A549 (cell line): Measurements from ENCODE around the gene PODN. TPM values are rescaled to one million over a fixed set of nuclear protein-coding genes. Genes with fewer than 3 reads are reported as not detected.

Experiments used
- ATAC-seq, 2 experiments: fragments of 200-7000 bp in 1 of 2; fragments of >200 bp in 1 of 2; cut with Nextera tagmentation in 1 of 2; cut with Tn5 transposase in 1 of 2; 3 replicates each; pipeline versions ENCODE4 v1.8.0 to v1.9.1; 2018 to 2020; ENCODE audit warnings: mild to moderate bottlenecking in 1 of 2, moderate library complexity in 1 of 2
- CTCF ChIA-PET: fragments of 300-600 bp; sonication (Branson Sonifier 250); formaldehyde crosslinking; extraction: SDS; loops from one replicate; lab custom pipeline; 2021; ENCODE audit warnings: antibody characterized with exemption, inconsistent platforms; lab: Yijun Ruan, JAX
- POLR2A ChIA-PET: fragments of 350-600 bp; formaldehyde crosslinking; extraction: SDS; loops from one replicate; lab custom pipeline; 2021; ENCODE audit warnings: antibody characterized with exemption, inconsistent platforms; lab: Yijun Ruan, JAX
- DNase-seq, 2 experiments: peaks; one replicate each; pipeline versions ENCODE4 v3.0.0 to v3.0.0-alpha.2; 2011 to 2016; ENCODE audit warnings: low read depth in 1 of 2, low spot score in 1 of 2
- FAIRE-seq: peaks from 2 replicates; lab custom pipeline; 2011; peaks lifted over from hg19 to GRCh38; lab: Jason Lieb, UNC
- H3K27ac ChIP-seq, 2 experiments: fragments of >200 bp; sonication (Bioruptor Twin); formaldehyde crosslinking; 3 replicates each; pipeline ENCODE4 v1.5.1; 2016 to 2017
- H3K4me1 ChIP-seq: fragments of >200 bp; sonication (Bioruptor Twin); formaldehyde crosslinking; 3 replicates; pipeline ENCODE4 v1.6.1; 2016
- H3K4me2 ChIP-seq: fragments of >200 bp; sonication (Bioruptor Twin); formaldehyde crosslinking; 3 replicates; pipeline ENCODE4 v1.6.1; 2016
- H3K4me3 ChIP-seq: fragments of >200 bp; sonication (Bioruptor Twin); formaldehyde crosslinking; 3 replicates; pipeline ENCODE4 v1.5.1; 2016
- H3K9me3 ChIP-seq: fragments of >200 bp; sonication (Bioruptor Twin); formaldehyde crosslinking; 3 replicates; pipeline ENCODE4 v1.6.1; 2016
- CHD4 ChIP-seq: fragments of 200-600 bp; sonication (generic); IDR thresholded peaks from 2 replicates; pipeline ENCODE4 v1.6.1; 2016; ENCODE audit warnings: antibody characterized with exemption, mild to moderate bottlenecking, borderline replicate concordance
- EP300 ChIP-seq, 2 experiments: fragments of >200 bp; sonication (Bioruptor Twin); formaldehyde crosslinking; IDR thresholded peaks; 2 replicates in 1 of 2; 3 replicates in 1 of 2; pipeline ENCODE4 v1.6.1; 2016 to 2017
- FOSB ChIP-seq: fragments of 250-450 bp; sonication (Bioruptor Pico); IDR thresholded peaks from 2 replicates; pipeline ENCODE4 v1.5.0; 2020; ENCODE audit warnings: mild to moderate bottlenecking, moderate library complexity
- FOXS1 ChIP-seq: fragments of 250-450 bp; sonication (Bioruptor Pico); IDR thresholded peaks from 2 replicates; pipeline ENCODE4 v1.5.0; 2020; ENCODE audit warnings: mild to moderate bottlenecking, moderate library complexity
- GATA3 ChIP-seq: IDR thresholded peaks from 2 replicates; pipeline ENCODE4 v1.6.1; 2012; ENCODE audit warnings: borderline replicate concordance
- HDAC2 ChIP-seq: fragments of 200-600 bp; sonication (generic); IDR thresholded peaks from 2 replicates; pipeline ENCODE4 v1.6.1; 2016
- HOXB13 ChIP-seq: fragments of 250-450 bp; sonication (Bioruptor Pico); IDR thresholded peaks from 2 replicates; pipeline ENCODE4 v1.5.0; 2020; ENCODE audit warnings: low read depth, mild to moderate bottlenecking, moderate library complexity
- JUNB ChIP-seq: fragments of >200 bp; sonication (Bioruptor Twin); formaldehyde crosslinking; IDR thresholded peaks from 2 replicates; pipeline ENCODE4 v1.6.1; 2016
- MAZ ChIP-seq: fragments of 150-350 bp; IDR thresholded peaks from 2 replicates; pipeline ENCODE4 v1.6.1; 2014; ENCODE audit warnings: antibody characterized with exemption, low read depth, low read length, borderline replicate concordance
- NPAS2 ChIP-seq: fragments of 250-450 bp; sonication (Bioruptor Pico); IDR thresholded peaks from 2 replicates; pipeline ENCODE4 v1.8.0; 2022; ENCODE audit warnings: mild to moderate bottlenecking, moderate library complexity, borderline replicate concordance
- NR3C1 ChIP-seq: fragments of >200 bp; sonication (Bioruptor Twin); formaldehyde crosslinking; IDR thresholded peaks from 3 replicates; pipeline ENCODE4 v1.6.1; 2017
- POLR2A ChIP-seq: IDR thresholded peaks from 2 replicates; pipeline ENCODE4 v1.6.1; 2012; ENCODE audit warnings: mild to moderate bottlenecking, low read length
- RAD21 ChIP-seq, 2 experiments: fragments of >200 bp in 1 of 2; sonication (Bioruptor Twin) in 1 of 2; formaldehyde crosslinking in 1 of 2; IDR thresholded peaks in 1 of 2; conservative IDR thresholded peaks in 1 of 2; 2 replicates in 1 of 2; 3 replicates in 1 of 2; pipeline ENCODE4 v1.6.1; 2012 to 2018; ENCODE audit warnings: inconsistent platforms in 1 of 2
- RFX5 ChIP-seq: fragments of 450-650 bp; IDR thresholded peaks from 2 replicates; pipeline ENCODE4 v1.7.1; 2014; ENCODE audit warnings: antibody characterized with exemption, mild to moderate bottlenecking, moderate library complexity
- SMC3 ChIP-seq: fragments of >200 bp; sonication (Bioruptor Twin); formaldehyde crosslinking; IDR thresholded peaks from 3 replicates; pipeline ENCODE4 v1.6.1; 2018; ENCODE audit warnings: inconsistent platforms
- SREBF2 ChIP-seq: fragments of 450-650 bp; IDR thresholded peaks from 2 replicates; pipeline ENCODE4 v1.6.1; 2014; ENCODE audit warnings: mild to moderate bottlenecking, moderate library complexity
- ZC3H11A ChIP-seq: fragments of 450-650 bp; IDR thresholded peaks from 2 replicates; pipeline ENCODE4 v1.6.1; 2014; ENCODE audit warnings: antibody characterized with exemption, mild to moderate bottlenecking
- ZFP36 ChIP-seq: fragments of 450-650 bp; IDR thresholded peaks from 2 replicates; pipeline ENCODE4 v1.6.1; 2014; ENCODE audit warnings: borderline replicate concordance; ENCODE audit not compliant: partially characterized antibody
- whole genome bisulfite sequencing: methylation state at CpG from one replicate; pipeline ENCODE4 v1.1.6; 2017; ENCODE audit errors: missing lambda C conversion rate; 5-methylcytosine and 5-hydroxymethylcytosine counted together
- polyA plus RNA-seq, 4 experiments: library from polyadenylated mRNA; depleted of rRNA in 3 of 4; stranded (reverse); fragments of >200 nt; fragmentation: RNase III in 1 of 4; extraction: RNeasy Plus Mini Kit Qiagen cat#74134 plus additional on column Dnase treatment in 1 of 4; gene quantifications; 2 replicates in 3 of 4; 3 replicates in 1 of 4; pipeline ENCODE4 v1.2.3, GENCODE V29; 2011 to 2017

Gene PODN
- polyA plus RNA-seq, 2 of the 4 experiments (the other 2 are of a cell fraction) = 0.05 TPM; not detected in 1

DNA sequence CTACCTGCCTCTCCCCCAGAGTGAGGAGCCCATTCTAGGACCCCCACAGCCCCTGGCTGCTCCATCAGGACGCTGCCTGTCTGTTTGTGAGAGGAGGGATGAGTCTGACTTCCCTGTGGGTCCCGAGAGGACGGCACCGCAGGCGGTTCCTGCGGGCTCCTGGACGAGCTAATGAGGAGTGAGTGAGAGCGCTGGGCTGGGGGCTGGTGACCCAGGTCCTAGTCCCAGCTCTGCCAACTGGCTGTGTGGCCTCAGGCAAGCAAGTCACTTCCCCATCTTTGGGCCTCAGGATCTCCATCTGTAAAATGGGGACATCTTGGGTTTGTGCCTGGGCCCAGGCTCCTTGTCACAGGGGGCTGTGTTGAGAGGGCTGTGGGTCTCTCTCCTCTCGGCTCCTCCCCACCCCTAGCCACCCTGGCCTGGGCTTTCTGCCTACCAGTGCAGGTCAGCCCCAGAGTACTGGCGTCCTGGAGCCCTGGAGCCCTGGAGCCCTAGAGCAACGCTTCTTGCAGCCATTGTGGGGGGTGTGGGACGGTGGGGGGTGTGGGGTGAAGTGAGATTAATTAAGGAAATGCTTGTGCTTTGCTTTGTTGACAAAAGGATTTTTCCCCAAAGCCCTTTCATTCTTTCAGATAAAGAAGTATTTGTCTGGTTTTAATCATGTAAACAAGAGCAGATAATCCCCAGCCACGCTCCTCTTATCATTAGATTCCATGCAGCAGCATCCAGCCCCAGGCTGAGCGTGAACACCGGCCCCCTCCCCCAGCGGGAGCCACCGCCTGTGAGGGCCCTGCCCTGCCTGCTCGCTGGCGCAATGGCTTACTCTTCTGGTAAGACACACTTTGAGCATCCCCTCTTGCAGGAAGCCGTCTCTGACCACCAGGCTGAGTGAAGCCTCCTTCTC, 53.6 kb downstream of the PODN start:
- FAIRE-seq = no peak
- POLR2A ChIA-PET = no interaction called here
- peak overlapping the region; percentile 40 to 86; a peak in 5 of 6 replicates for H3K27ac ChIP-seq
- CTCF ChIA-PET = interaction anchor here (0.7 kb wide), 1 partner anchor 57 kb away, joined by 3 read pairs; no protein-coding TSS in a partner anchor
- peaks cover 8% of the 10 kb centered on the region for H3K9me3 ChIP-seq
- H3K4me2 ChIP-seq = peak overlapping the region; percentile 33; the same call in 1 of the 3 replicates
- WGBS = 25% methylated on average over 10 of the region's 20 CpGs
- peak in 1 of 2 experiments; percentile 69; a peak in 3 of 6 replicates for ATAC-seq
- no peak overlapping the region for H3K4me3 ChIP-seq
- TF ChIP-seq GATA3 (peak; percentile 69), POLR2A (no peak), SMC3 (no peak)
- TF ChIP-seq, all 56 proteins: peak for 1
- H3K4me1 ChIP-seq = peaks cover 28% of the 10 kb centered on the region
- peak in 1 of 2 experiments; percentile 58 for DNase-seq

DNA sequence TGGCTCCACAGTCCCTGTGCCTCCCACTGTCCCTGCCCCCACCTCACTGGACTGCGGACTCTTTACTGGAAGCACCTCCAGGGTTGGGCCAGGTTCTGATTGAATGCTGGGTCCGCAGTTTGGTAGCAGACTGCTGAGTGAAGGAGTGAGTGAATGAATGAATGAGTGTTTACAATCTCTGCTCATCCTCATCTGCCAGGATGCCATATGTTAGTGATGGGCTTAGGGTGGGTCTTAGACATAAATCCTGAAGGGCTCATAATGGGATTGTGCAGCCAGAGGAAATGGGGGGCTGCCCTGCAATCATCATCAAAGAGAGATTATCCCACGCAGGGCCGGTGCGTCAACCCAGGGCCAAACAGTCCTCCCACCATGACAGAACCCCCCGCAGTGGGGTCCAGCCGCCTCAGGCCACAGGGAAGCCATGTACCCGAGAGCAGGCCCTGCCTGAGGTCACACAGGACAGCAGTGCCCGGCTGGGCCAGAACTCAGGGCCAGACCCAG, 54.3 kb downstream of the PODN start:
- ATAC-seq = no peak
- CTCF ChIA-PET = no interaction called here
- WGBS = 94% methylated on average over 5 of the region's 9 CpGs
- FAIRE-seq = no peak
- TF ChIP-seq NR3C1 (no peak), MAZ (no peak), FOXS1 (CRISPR knock-in tag) (no peak), FOSB (CRISPR knock-in tag) (no peak), RFX5 (no peak), RAD21 (conservative IDR thresholded peaks at IDR 0.05 in 1 of 2, IDR thresholded peaks at IDR 0.05 in 1 of 2) (no peak), NPAS2 (CRISPR knock-in tag) (no peak), EP300 (IDR thresholded peaks at IDR 0.05) (no peak), SREBF2 (no peak)
- DNase-seq = no peak
- H3K4me3 ChIP-seq = no peak overlapping the region
- POLR2A ChIA-PET = no interaction called here
- H3K4me1 ChIP-seq = peaks cover 23% of the 10 kb centered on the region
- peak overlapping the region; percentile 40 to 86; a peak in 5 of 6 replicates for H3K27ac ChIP-seq
- H3K4me2 ChIP-seq = peak overlapping the region; percentile 33; the same call in 1 of the 3 replicates
- peaks cover 8% of the 10 kb centered on the region for H3K9me3 ChIP-seq

DNA sequence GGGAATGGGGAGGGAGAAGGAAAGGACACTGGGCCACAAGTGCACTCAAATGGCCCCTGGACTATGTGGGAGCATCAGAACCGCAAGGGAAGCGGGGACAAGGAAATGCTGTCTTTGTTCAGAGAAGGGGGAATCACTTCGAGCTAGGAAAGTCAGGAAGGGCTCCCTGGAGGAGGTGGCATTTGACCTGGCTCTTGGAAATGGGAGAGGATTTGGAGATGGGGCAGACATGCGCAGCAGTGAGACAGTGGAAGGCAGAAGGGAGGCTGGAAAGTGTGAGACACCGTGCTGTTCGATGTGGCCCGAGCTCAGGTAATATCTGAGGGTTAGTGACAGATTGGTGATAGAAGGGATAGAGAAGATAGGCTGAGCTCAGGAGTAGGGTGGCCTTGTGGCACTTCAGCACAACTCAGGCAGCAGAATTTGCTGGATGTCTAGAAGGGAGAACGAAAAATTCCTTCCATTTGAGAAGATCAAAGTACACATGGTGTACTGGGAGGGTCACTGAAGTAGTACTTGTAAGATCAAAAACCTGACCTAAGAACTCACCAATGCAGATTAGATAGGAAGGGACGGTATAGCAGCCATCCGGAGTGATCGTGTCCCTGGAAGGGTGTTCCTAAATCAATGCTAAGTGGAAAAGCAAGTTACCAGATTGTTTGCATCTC, 55.1 kb downstream of the PODN start:
- peak overlapping the region in 1 of 2 experiments; percentile 86; a peak in 3 of 6 replicates for H3K27ac ChIP-seq
- H3K4me3 ChIP-seq = no peak overlapping the region
- TF ChIP-seq CHD4 = no peak
- TF ChIP-seq ZFP36 = peak; percentile 42
- TF ChIP-seq HOXB13 = no peak
- TF ChIP-seq ZC3H11A = no peak
- peaks cover 29% of the 10 kb centered on the region for H3K4me1 ChIP-seq
- H3K4me2 ChIP-seq = no peak overlapping the region
- ChIA-PET CTCF (no interaction called here), POLR2A (no interaction called here)
- no peak for DNase-seq
- 93% methylated on average over 11 of the region's 11 CpGs for WGBS
- FAIRE-seq = no peak
- H3K9me3 ChIP-seq = peaks cover 4% of the 10 kb centered on the region
- ATAC-seq = no peak

DNA sequence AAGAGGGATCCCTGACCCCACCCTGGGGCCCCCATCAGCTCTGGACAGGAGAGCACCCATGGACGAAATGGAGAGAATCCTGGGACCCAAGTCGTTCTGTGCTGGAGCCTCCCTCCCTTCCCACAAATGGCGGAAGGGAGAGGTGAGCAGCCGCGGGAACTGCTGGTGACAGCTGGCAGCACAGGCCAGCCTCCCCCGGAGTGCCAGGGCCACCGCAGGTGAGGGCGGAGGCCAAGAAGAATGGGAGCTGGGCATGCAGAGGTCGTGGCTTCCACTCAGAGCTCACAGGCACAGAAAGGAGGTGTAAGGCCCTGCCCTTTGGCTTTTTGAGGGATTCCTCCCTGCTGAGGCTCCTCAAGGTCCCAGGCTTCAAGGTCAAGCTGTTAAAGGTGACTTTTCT, 55.8 kb downstream of the PODN start:
- ChIA-PET POLR2A (no interaction called here), CTCF (no interaction called here)
- H3K4me1 ChIP-seq = peaks cover 30% of the 10 kb centered on the region
- H3K4me2 ChIP-seq = no peak overlapping the region
- 96% methylated on average over 9 of the region's 9 CpGs for WGBS
- no peak for ATAC-seq
- H3K9me3 ChIP-seq = no peaks in the 10 kb centered on the region
- H3K27ac ChIP-seq = peak overlapping the region in 1 of 2 experiments; percentile 55; a peak in 1 of 6 replicates
- no peak overlapping the region for H3K4me3 ChIP-seq
- DNase-seq = no peak
- FAIRE-seq = no peak
- TF ChIP-seq NPAS2 (CRISPR knock-in tag) (no peak), HDAC2 (no peak), JUNB (no peak), RAD21 (conservative IDR thresholded peaks at IDR 0.05 in 1 of 2, IDR thresholded peaks at IDR 0.05 in 1 of 2) (no peak)
- TF ChIP-seq, all 56 proteins: peak for 0
